Spleen (tissue), 3 donors: Measurements from ENCODE around the gene NDUFS7.

Experiments used
- POLR2A ChIP-seq, 3 donors: fragments of 450-650 bp; IDR thresholded peaks; one replicate each; pipeline ENCODE4 v1.5.1; 2017; ENCODE audit warnings: antibody characterized with exemption in 3 of 3, mild to moderate bottlenecking in 1 of 3
- POLR2AphosphoS5 ChIP-seq, 3 donors: sonication (generic); formaldehyde crosslinking; IDR thresholded peaks; one replicate each; pipeline ENCODE4 v1.5.1; 2017; ENCODE audit warnings: antibody characterized with exemption in 3 of 3

DNA sequence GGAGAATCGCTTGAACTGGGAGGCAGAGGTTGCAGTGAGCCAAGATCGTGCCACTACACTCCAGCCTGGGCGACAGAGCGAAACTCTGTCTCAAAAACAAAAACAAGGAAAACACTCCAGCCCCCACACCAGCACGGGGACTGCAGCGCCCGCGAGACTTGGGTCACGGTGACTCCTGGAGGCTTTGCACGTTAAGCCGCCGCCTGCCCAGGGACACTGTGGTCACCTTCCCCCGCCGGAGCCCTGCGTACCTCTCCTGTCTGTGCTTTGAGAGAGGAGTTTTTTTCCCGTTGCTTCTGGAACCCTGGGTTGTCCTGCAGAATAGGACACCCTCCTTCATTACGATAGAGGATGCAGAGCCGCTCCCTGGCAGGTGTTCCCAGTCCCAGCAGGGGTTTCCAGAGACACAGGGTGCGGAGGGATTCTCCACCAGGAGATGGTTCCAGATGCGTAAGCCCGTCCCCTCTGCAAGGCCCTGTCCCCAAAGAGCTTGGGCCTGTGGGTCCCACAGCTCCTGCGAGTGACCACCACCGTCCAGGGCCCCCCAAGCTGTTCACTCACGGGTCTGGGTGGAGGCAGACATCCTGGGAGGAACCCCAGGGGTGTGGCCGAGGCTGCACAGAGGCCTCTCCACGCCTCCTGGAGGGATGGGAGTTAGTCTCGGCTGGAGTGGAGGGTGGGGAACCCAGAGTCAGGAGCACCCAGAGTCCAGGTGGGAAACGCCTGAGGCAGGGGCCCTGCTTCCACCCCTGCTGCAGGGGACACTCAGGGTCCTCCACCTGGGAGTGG lies 42.8 kb upstream of the NDUFS7 start:
- TF ChIP-seq POLR2AphosphoS5 (IDR thresholded peaks at IDR 0.05), result no peak
- TF ChIP-seq POLR2A (IDR thresholded peaks at IDR 0.05), result no peak
